ENCODE results near the gene HSD3B7. TPM values are rescaled to one million over a fixed set of nuclear protein-coding genes. Genes with fewer than 3 reads are reported as not detected.

Gene HSD3B7
- total and polyA plus RNA-seq, 7 experiments from 2014 or later, result 0.08 to 7.0 (median 2.4) TPM; not detected in 1

- H3K27ac Mint-ChIP-seq, result peak overlapping the region in 3 of 9 donors; percentile 28 to 55 (median 39)
- CTCF ChIA-PET, result no interaction called here
- intact Hi-C loops (cut with micrococcal nuclease), result no loop called here
These were observed 17.2 kb upstream of the HSD3B7 start for GRCh38 chr16:30967795-30968194.

GRCh38 chr16:30969246-30969842 lies 15.7 kb upstream of the HSD3B7 start:
- CTCF ChIA-PET, result no interaction called here
- no peak for DNase-seq

More at GRCh38 chr16:30967795-30968194, 17.2 kb upstream of the HSD3B7 start:
- no peak for DNase-seq
- ATAC-seq, result no peak
- H3K9me3 ChIP-seq (ENCODE audit: control insufficient read depth in 2 of 3, low read length in 3 of 3), result no peaks in the 10 kb centered on the region
- H3K4me3 ChIP-seq (ENCODE audit: low read length), result no peak overlapping the region
- no peaks in the 10 kb centered on the region for H3K27me3 ChIP-seq (ENCODE audit: control insufficient read depth in 2 of 2, insufficient read depth in 2 of 2, low read length in 2 of 2)
- H3K9me3 Mint-ChIP-seq, result no peaks in the 10 kb centered on the region
- H3K4me3 Mint-ChIP-seq, result no peak overlapping the region
- H3K36me3 ChIP-seq (ENCODE audit: control insufficient read depth in 2 of 3, insufficient read depth in 3 of 3, low read length in 3 of 3), result peaks cover 19 to 93% (median 19%) of the 10 kb centered on the region in 3 experiments
- no peaks in the 10 kb centered on the region for H3K4me1 ChIP-seq (ENCODE audit: control insufficient read depth in 2 of 2, insufficient read depth in 2 of 2, low read length in 2 of 2)
- H3K27me3 Mint-ChIP-seq, result no peaks in the 10 kb centered on the region
- H3K36me3 Mint-ChIP-seq, result peaks cover 23 to 63% (median 31%) of the 10 kb centered on the region in 5 donors
- POLR2A ChIA-PET, result no interaction called here
- no peak overlapping the region for H3K27ac ChIP-seq (ENCODE audit: low read depth, low read length)
- peaks cover 0 to 18% (median 4%) of the 10 kb centered on the region in 7 donors for H3K4me1 Mint-ChIP-seq

GRCh38 chr16:30971298-30971697 lies 13.7 kb upstream of the HSD3B7 start:
- Histone ChIP-seq H3K36me3 (ENCODE audit: control insufficient read depth in 2 of 3, insufficient read depth in 3 of 3, low read length in 3 of 3) (peaks cover 14 to 92% (median 16%) of the 10 kb centered on the region in 3 experiments), H3K27me3 (ENCODE audit: control insufficient read depth in 2 of 2, insufficient read depth in 2 of 2, low read length in 2 of 2) (no peaks in the 10 kb centered on the region), H3K4me3 (ENCODE audit: low read length) (no peak overlapping the region), H3K9me3 (ENCODE audit: control insufficient read depth in 2 of 3, low read length in 3 of 3) (no peaks in the 10 kb centered on the region), H3K4me1 (ENCODE audit: control insufficient read depth in 2 of 2, insufficient read depth in 2 of 2, low read length in 2 of 2) (no peaks in the 10 kb centered on the region), H3K27ac (ENCODE audit: low read depth, low read length) (no peak overlapping the region)
- ATAC-seq, result no peak
- peaks cover 27 to 61% (median 41%) of the 10 kb centered on the region in 5 donors for H3K36me3 Mint-ChIP-seq
- no peaks in the 10 kb centered on the region for H3K9me3 Mint-ChIP-seq
- H3K4me3 Mint-ChIP-seq, result peak overlapping the region in 1 of 10 donors; percentile 23
- DNase-seq, result no peak
- H3K27ac Mint-ChIP-seq, result peak overlapping the region in 2 of 9 donors; percentile 56 to 66
- H3K4me1 Mint-ChIP-seq, result peaks cover 0 to 12% (median 8%) of the 10 kb centered on the region in 7 donors
- ChIA-PET CTCF (no interaction called here), POLR2A (no interaction called here)
- H3K27me3 Mint-ChIP-seq, result no peaks in the 10 kb centered on the region
- intact Hi-C loops (cut with micrococcal nuclease), result no loop called here

More at GRCh38 chr16:30969246-30969842, 15.7 kb upstream of the HSD3B7 start:
- Histone ChIP-seq H3K4me1 (ENCODE audit: control insufficient read depth in 2 of 2, insufficient read depth in 2 of 2, low read length in 2 of 2) (no peaks in the 10 kb centered on the region), H3K36me3 (ENCODE audit: control insufficient read depth in 2 of 3, insufficient read depth in 3 of 3, low read length in 3 of 3) (peaks cover 14 to 93% (median 19%) of the 10 kb centered on the region in 3 experiments), H3K9me3 (ENCODE audit: control insufficient read depth in 2 of 3, low read length in 3 of 3) (no peaks in the 10 kb centered on the region), H3K4me3 (ENCODE audit: low read length) (no peak overlapping the region), H3K27ac (ENCODE audit: low read depth, low read length) (no peak overlapping the region), H3K27me3 (ENCODE audit: control insufficient read depth in 2 of 2, insufficient read depth in 2 of 2, low read length in 2 of 2) (no peaks in the 10 kb centered on the region)
- no peak for ATAC-seq
- H3K27me3 Mint-ChIP-seq, result no peaks in the 10 kb centered on the region
- POLR2A ChIA-PET, result interaction anchor here (1.0 kb wide), 2 partner anchors 9 to 20 kb away, joined by 3 read pairs; no protein-coding TSS in a partner anchor
- H3K4me3 Mint-ChIP-seq, result no peak overlapping the region
- peaks cover 27 to 66% (median 36%) of the 10 kb centered on the region in 5 donors for H3K36me3 Mint-ChIP-seq
- H3K27ac Mint-ChIP-seq, result peak overlapping the region in 1 of 9 donors; percentile 77
- H3K9me3 Mint-ChIP-seq, result no peaks in the 10 kb centered on the region
- peaks cover 0 to 15% (median 6%) of the 10 kb centered on the region in 7 donors for H3K4me1 Mint-ChIP-seq
- intact Hi-C loops (cut with micrococcal nuclease), result no loop called here

GRCh38 chr16:30972872-30973271 lies 12.1 kb upstream of the HSD3B7 start:
- Mint-ChIP-seq H3K27ac (peak overlapping the region in 3 of 9 donors; percentile 32 to 75 (median 53)), H3K27me3 (no peaks in the 10 kb centered on the region), H3K4me1 (peaks cover 0 to 12% (median 8%) of the 10 kb centered on the region in 7 donors), H3K9me3 (peaks cover 0 to 3% (median 0%) of the 10 kb centered on the region in 11 donors), H3K4me3 (no peak overlapping the region), H3K36me3 (peaks cover 25 to 58% (median 35%) of the 10 kb centered on the region in 5 donors)
- intact Hi-C loops (cut with micrococcal nuclease), result no loop called here
- Histone ChIP-seq H3K4me1 (ENCODE audit: control insufficient read depth in 2 of 2, insufficient read depth in 2 of 2, low read length in 2 of 2) (no peaks in the 10 kb centered on the region), H3K4me3 (ENCODE audit: low read length) (no peak overlapping the region), H3K27me3 (ENCODE audit: control insufficient read depth in 2 of 2, insufficient read depth in 2 of 2, low read length in 2 of 2) (no peaks in the 10 kb centered on the region), H3K9me3 (ENCODE audit: control insufficient read depth in 2 of 3, low read length in 3 of 3) (no peaks in the 10 kb centered on the region), H3K27ac (ENCODE audit: low read depth, low read length) (no peak overlapping the region), H3K36me3 (ENCODE audit: control insufficient read depth in 2 of 3, insufficient read depth in 3 of 3, low read length in 3 of 3) (peaks cover 11 to 92% (median 14%) of the 10 kb centered on the region in 3 experiments)
- DNase-seq (no peak), ATAC-seq (no peak)
- ChIA-PET POLR2A (no interaction called here), CTCF (no interaction called here)

GRCh38 chr16:30974348-30974747 lies 10.7 kb upstream of the HSD3B7 start:
- no peak overlapping the region for H3K4me3 ChIP-seq (ENCODE audit: low read length)
- H3K27me3 ChIP-seq (ENCODE audit: control insufficient read depth in 2 of 2, insufficient read depth in 2 of 2, low read length in 2 of 2), result no peaks in the 10 kb centered on the region
- H3K27me3 Mint-ChIP-seq, result no peaks in the 10 kb centered on the region
- intact Hi-C loops (cut with micrococcal nuclease), result no loop called here
- H3K27ac Mint-ChIP-seq, result peak overlapping the region in 4 of 9 donors; percentile 73 to 86 (median 79)
- ATAC-seq (no peak), DNase-seq (no peak)
- H3K36me3 Mint-ChIP-seq, result peaks cover 26 to 55% (median 35%) of the 10 kb centered on the region in 5 donors
- peaks cover 0 to 3% (median 0%) of the 10 kb centered on the region in 11 donors for H3K9me3 Mint-ChIP-seq
- no peak overlapping the region for H3K27ac ChIP-seq (ENCODE audit: low read depth, low read length)
- H3K9me3 ChIP-seq (ENCODE audit: control insufficient read depth in 2 of 3, low read length in 3 of 3), result no peaks in the 10 kb centered on the region
- peak overlapping the region in 1 of 10 donors; percentile 61 for H3K4me3 Mint-ChIP-seq
- CTCF ChIA-PET, result interaction anchor here (0.6 kb wide), 1 partner anchor 408 kb away, joined by 3 read pairs; no protein-coding TSS in a partner anchor
- no peaks in the 10 kb centered on the region for H3K4me1 ChIP-seq (ENCODE audit: control insufficient read depth in 2 of 2, insufficient read depth in 2 of 2, low read length in 2 of 2)
- POLR2A ChIA-PET, result no interaction called here
- H3K4me1 Mint-ChIP-seq, result peaks cover 0 to 12% (median 8%) of the 10 kb centered on the region in 7 donors
- peaks cover 9 to 96% (median 12%) of the 10 kb centered on the region in 3 experiments for H3K36me3 ChIP-seq (ENCODE audit: control insufficient read depth in 2 of 3, insufficient read depth in 3 of 3, low read length in 3 of 3)

- POLR2A ChIA-PET, result interaction anchor here (0.7 kb wide), 1 partner anchor 226 kb away, joined by 3 read pairs; the partner anchor contains the start of gene PYCARD
- ATAC-seq, result no peak
- Mint-ChIP-seq H3K9me3 (peaks cover 0 to 3% (median 0%) of the 10 kb centered on the region in 11 donors), H3K4me1 (peaks cover 0 to 9% (median 7%) of the 10 kb centered on the region in 7 donors), H3K27me3 (no peaks in the 10 kb centered on the region), H3K27ac (peak overlapping the region in 2 of 9 donors; percentile 33 to 86), H3K4me3 (no peak overlapping the region), H3K36me3 (peaks cover 17 to 43% (median 27%) of the 10 kb centered on the region in 5 donors)
- Histone ChIP-seq H3K9me3 (ENCODE audit: control insufficient read depth in 2 of 3, low read length in 3 of 3) (no peaks in the 10 kb centered on the region), H3K4me3 (ENCODE audit: low read length) (no peak overlapping the region), H3K36me3 (ENCODE audit: control insufficient read depth in 2 of 3, insufficient read depth in 3 of 3, low read length in 3 of 3) (peaks cover 6 to 98% (median 7%) of the 10 kb centered on the region in 3 experiments), H3K4me1 (ENCODE audit: control insufficient read depth in 2 of 2, insufficient read depth in 2 of 2, low read length in 2 of 2) (no peaks in the 10 kb centered on the region), H3K27ac (ENCODE audit: low read depth, low read length) (no peak overlapping the region), H3K27me3 (ENCODE audit: control insufficient read depth in 2 of 2, insufficient read depth in 2 of 2, low read length in 2 of 2) (no peaks in the 10 kb centered on the region)
- intact Hi-C loops (cut with micrococcal nuclease), result no loop called here
- DNase-seq, result no peak
- CTCF ChIA-PET, result no interaction called here
These were observed 8.5 kb upstream of the HSD3B7 start for GRCh38 chr16:30976486-30976885.

Data from naive thymus-derived CD4-positive, alpha-beta T cell (primary cell).